T-cell (primary cell): Measurements from ENCODE around the gene ANAPC2. TPM values are rescaled to one million over a fixed set of nuclear protein-coding genes. Genes with fewer than 3 reads are reported as not detected.
A peak's percentile ranks its signal among the peaks of the same experiment; 100 is the strongest.

Experiments
- ATAC-seq, 4 experiments: fragments of 200-7000 bp in 3 of 4; fragments of 150-1000 bp in 1 of 4; cut with Tn5 transposase; replicated peaks in 1 of 4; 1 replicate in 3 of 4; 2 replicates in 1 of 4; pipeline ENCODE4 v1.10.0; 2021; ENCODE audit warnings: moderate library complexity in 3 of 4, mild to moderate bottlenecking in 2 of 4, moderate number of reproducible peaks in 1 of 4
- CTCF ChIA-PET, 2 donors: fragments of 300-600 bp; sonication (Branson Sonifier 250); formaldehyde crosslinking; loops; one replicate each; lab custom pipeline; 2022; ENCODE audit warnings: antibody characterized with exemption in 2 of 2; lab: Charles Lee
- POLR2A ChIA-PET, 2 donors: fragments of 300-600 bp; sonication (Branson Sonifier 250); formaldehyde crosslinking; loops; one replicate each; lab custom pipeline; 2022; ENCODE audit warnings: antibody characterized with exemption in 2 of 2; lab: Charles Lee
- DNase-seq, 35 experiments: peaks; one replicate each; pipeline versions ENCODE4 v3.0.0 to v3.0.0-alpha.2; 2013 to 2023
- H3K27ac ChIP-seq: one replicate; pipeline ENCODE4 v1.5.1; 2013; ENCODE audit warnings: low read length
- H3K27me3 ChIP-seq, 2 experiments: replicated peaks in 1 of 2; 1 replicate in 1 of 2; 2 replicates in 1 of 2; pipeline versions ENCODE4 v1.6.1 to v1.7.0; 2013; ENCODE audit warnings: low read length in 1 of 2, mixed read lengths in 1 of 2; ENCODE audit not compliant: control insufficient read depth in 2 of 2, insufficient read depth in 2 of 2; ENCODE audit errors: extremely low read depth in 1 of 2
- H3K36me3 ChIP-seq, 2 donors: 1 replicate in 1 of 2; 2 replicates in 1 of 2; pipeline versions ENCODE4 v1.6.1 to v1.7.0; 2013; ENCODE audit warnings: low read length in 1 of 2; ENCODE audit not compliant: control insufficient read depth in 2 of 2, insufficient read depth in 1 of 2; ENCODE audit errors: extremely low read depth in 1 of 2
- H3K4me1 ChIP-seq, 2 experiments: 1 replicate in 1 of 2; 2 replicates in 1 of 2; pipeline versions ENCODE4 v1.6.1 to v1.7.0; 2013; ENCODE audit warnings: low read length in 2 of 2, mixed read lengths in 1 of 2; ENCODE audit not compliant: insufficient read depth in 2 of 2, control insufficient read depth in 1 of 2; ENCODE audit errors: extremely low read depth in 1 of 2
- H3K4me3 ChIP-seq, 2 donors: 1 replicate in 1 of 2; 2 replicates in 1 of 2; pipeline versions ENCODE4 v1.5.1 to v1.7.0; 2013; ENCODE audit warnings: mild to moderate bottlenecking in 2 of 2, low read length in 1 of 2, moderate library complexity in 1 of 2; ENCODE audit not compliant: control insufficient read depth in 1 of 2; ENCODE audit errors: extremely low read depth in 1 of 2
- H3K9me3 ChIP-seq: 2 replicates; pipeline ENCODE4 v1.7.0; 2013
- H3K27ac Mint-ChIP-seq, 2 donors: one replicate each; pipeline ENCODE4 v1.8.0; 2020 to 2021; ENCODE audit warnings: mild to moderate bottlenecking in 2 of 2, mixed read lengths in 2 of 2
- H3K27me3 Mint-ChIP-seq, 2 donors: one replicate each; pipeline ENCODE4 v1.8.0; 2021 to 2022; ENCODE audit warnings: mixed read lengths in 2 of 2
- H3K36me3 Mint-ChIP-seq: one replicate; pipeline ENCODE4 v1.8.0; 2021; ENCODE audit warnings: mixed read lengths
- H3K4me1 Mint-ChIP-seq, 3 donors: one replicate each; pipeline ENCODE4 v1.8.0; 2020 to 2022; ENCODE audit warnings: mixed read lengths in 3 of 3, mild to moderate bottlenecking in 1 of 3
- H3K4me3 Mint-ChIP-seq, 3 donors: one replicate each; pipeline ENCODE4 v1.8.0; 2020 to 2022; ENCODE audit warnings: mild to moderate bottlenecking in 3 of 3, mixed read lengths in 3 of 3, moderate library complexity in 3 of 3
- H3K9me3 Mint-ChIP-seq, 3 donors: one replicate each; pipeline ENCODE4 v1.8.0; 2020 to 2022; ENCODE audit warnings: mixed read lengths in 3 of 3
- WGBS: methylation state at CpG from one replicate; pipeline ENCODE4 v1.1.5; 2013; ENCODE audit warnings: missing lambda C conversion rate; ENCODE audit not compliant: insufficient coverage; 5-methylcytosine and 5-hydroxymethylcytosine counted together
- total RNA-seq, 35 experiments: library from RNA in 6 of 35; stranded (reverse) in 6 of 35; fragments of 120-200 nt in 1 of 35; gene quantifications; one replicate each; pipeline versions ENCODE4 v1.2.1 to v1.2.4 and lab custom pipeline; 2013 to 2026

The ANAPC2 gene
- total RNA-seq, 5 donors from 2014 or later (not counting 1 experiment from before 2014, with no cell fraction given) = 133 to 142 (median 141) TPM

DNA sequence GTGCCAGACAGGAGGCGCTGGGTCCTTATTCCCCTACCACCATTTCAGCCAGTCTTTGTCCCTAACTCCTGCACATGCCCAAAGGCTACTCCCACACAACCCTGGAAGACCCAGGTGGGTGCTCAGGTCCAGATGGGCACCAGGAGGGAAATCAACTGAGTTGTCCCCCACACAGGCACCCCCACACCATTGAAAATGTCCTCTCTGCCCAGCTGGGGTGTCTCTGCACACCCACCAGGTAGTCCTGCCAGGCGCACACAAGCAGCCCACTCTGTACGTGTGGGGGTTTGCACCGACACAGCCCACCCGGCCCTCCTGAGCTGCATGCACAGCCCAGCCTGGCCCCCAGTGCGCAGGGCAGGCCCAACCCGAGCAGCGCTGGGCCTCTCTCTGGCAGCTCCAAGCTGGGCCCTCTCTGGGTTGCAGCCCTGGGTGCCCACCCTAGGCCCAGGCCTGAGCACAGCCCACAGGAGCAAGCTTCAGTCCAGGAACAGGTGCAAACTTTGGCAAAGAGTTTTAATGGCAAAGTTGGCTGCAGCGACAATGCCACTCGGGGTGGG is 31.5 kb upstream of the ANAPC2 start:
- Mint-ChIP-seq H3K36me3 (no peaks in the 10 kb centered on the region), H3K27me3 (no peaks in the 10 kb centered on the region), H3K4me3 (peak overlapping the region in 2 of 3 donors; percentile 21 to 55), H3K9me3 (no peaks in the 10 kb centered on the region), H3K4me1 (peaks cover 0 to 5% (median 4%) of the 10 kb centered on the region in 3 donors), H3K27ac (no peak overlapping the region)
- CTCF ChIA-PET = no interaction called here
- no peak for ATAC-seq
- peaks cover 0 to 11% of the 10 kb centered on the region in 2 experiments for H3K27me3 ChIP-seq
- POLR2A ChIA-PET = no interaction called here
- H3K4me1 ChIP-seq = peaks cover 2 to 28% of the 10 kb centered on the region in 2 experiments
- H3K36me3 ChIP-seq = peaks cover 0 to 2% of the 10 kb centered on the region in 2 donors
- H3K27ac ChIP-seq = no peak overlapping the region
- H3K9me3 ChIP-seq = no peaks in the 10 kb centered on the region
- no peak overlapping the region for H3K4me3 ChIP-seq
- 91% methylated on average over 10 of the region's 10 CpGs for WGBS
- no peak for DNase-seq

DNA sequence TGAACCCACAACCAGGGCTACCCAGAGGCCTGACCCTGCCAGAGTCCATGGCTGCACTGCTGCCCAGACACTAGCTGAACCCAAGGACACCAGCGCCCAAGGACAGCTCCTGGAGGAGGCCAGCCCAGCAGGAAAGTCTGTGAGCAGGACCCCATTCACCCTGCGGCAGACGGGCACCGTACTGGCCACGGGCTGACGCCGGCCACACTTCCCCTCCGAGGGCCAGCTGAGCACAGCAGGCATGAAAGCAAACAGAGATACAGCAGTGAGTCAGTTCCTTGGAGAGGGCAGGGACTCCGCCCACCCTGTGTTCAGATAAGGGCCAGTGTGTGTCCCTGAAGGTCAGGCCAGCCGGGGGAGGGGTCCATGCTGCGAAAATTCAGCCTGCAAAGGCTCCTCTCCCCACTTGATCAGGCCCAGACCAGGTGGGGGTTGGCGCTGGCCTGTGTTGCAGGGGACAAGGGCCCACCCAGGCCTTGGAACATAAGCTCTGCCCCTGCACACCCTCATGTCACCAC is 30.5 kb upstream of the ANAPC2 start:
- 95% methylated on average over 10 of the region's 12 CpGs for WGBS
- Mint-ChIP-seq H3K36me3 (no peaks in the 10 kb centered on the region), H3K4me3 (no peak overlapping the region), H3K27me3 (no peaks in the 10 kb centered on the region), H3K4me1 (peaks cover 0 to 3% (median 3%) of the 10 kb centered on the region in 3 donors), H3K27ac (no peak overlapping the region), H3K9me3 (no peaks in the 10 kb centered on the region)
- Histone ChIP-seq H3K4me3 (no peak overlapping the region), H3K4me1 (peaks cover 2 to 20% of the 10 kb centered on the region in 2 experiments), H3K27ac (no peak overlapping the region), H3K27me3 (peaks cover 0 to 11% of the 10 kb centered on the region in 2 experiments), H3K9me3 (no peaks in the 10 kb centered on the region), H3K36me3 (peaks cover 0 to 2% of the 10 kb centered on the region in 2 donors)
- DNase-seq = no peak
- no peak for ATAC-seq
- CTCF ChIA-PET = interaction anchor here (0.7 kb wide), 2 partner anchors 128 to 353 kb away, joined by 5 to 14 read pairs; partner anchors contain the start of gene EDF1 (in 1 of the 2)
- POLR2A ChIA-PET = interaction anchor here in 1 of 2 donors (0.6 kb wide), 1 partner anchor 18 kb away, joined by 5 read pairs; the partner anchor contains the start of gene TPRN

- no peaks in the 10 kb centered on the region for H3K9me3 Mint-ChIP-seq
- POLR2A ChIA-PET = no interaction called here
Measured at GRCh38 chr9:137218212-137218753, 29.9 kb upstream of the ANAPC2 start.

GRCh38 chr9:137217276-137218211 is 29.2 kb upstream of the ANAPC2 start:
- H3K36me3 ChIP-seq = peaks cover 0 to 2% of the 10 kb centered on the region in 2 donors
- DNase-seq (no peak), ATAC-seq (no peak)
- ChIA-PET POLR2A (no interaction called here), CTCF (no interaction called here)
- H3K27me3 Mint-ChIP-seq = no peaks in the 10 kb centered on the region
- peaks cover 0 to 11% of the 10 kb centered on the region in 2 experiments for H3K27me3 ChIP-seq
- no peak overlapping the region for H3K27ac ChIP-seq
- 86% methylated on average over 32 of the region's 36 CpGs for WGBS
- H3K4me3 Mint-ChIP-seq = peak overlapping the region in 1 of 3 donors; percentile 9
- H3K36me3 Mint-ChIP-seq = no peaks in the 10 kb centered on the region
- no peak overlapping the region for H3K27ac Mint-ChIP-seq
- H3K9me3 ChIP-seq = no peaks in the 10 kb centered on the region
- H3K9me3 Mint-ChIP-seq = no peaks in the 10 kb centered on the region
- H3K4me1 Mint-ChIP-seq = no peaks in the 10 kb centered on the region
- peaks cover 0 to 8% of the 10 kb centered on the region in 2 experiments for H3K4me1 ChIP-seq
- no peak overlapping the region for H3K4me3 ChIP-seq

More at GRCh38 chr9:137218212-137218753, 29.9 kb upstream of the ANAPC2 start:
- H3K27me3 ChIP-seq = peaks cover 0 to 11% of the 10 kb centered on the region in 2 experiments
- H3K4me1 ChIP-seq = peaks cover 2 to 15% of the 10 kb centered on the region in 2 experiments
- Mint-ChIP-seq H3K36me3 (no peaks in the 10 kb centered on the region), H3K4me1 (peaks cover 0 to 3% (median 3%) of the 10 kb centered on the region in 3 donors), H3K27me3 (no peaks in the 10 kb centered on the region), H3K27ac (no peak overlapping the region), H3K4me3 (no peak overlapping the region)
- WGBS = 93% methylated on average over 28 of the region's 30 CpGs
- no peak overlapping the region for H3K4me3 ChIP-seq
- CTCF ChIA-PET = no interaction called here
- no peak for ATAC-seq
- H3K9me3 ChIP-seq = no peaks in the 10 kb centered on the region
- peaks cover 0 to 2% of the 10 kb centered on the region in 2 donors for H3K36me3 ChIP-seq
- H3K27ac ChIP-seq = no peak overlapping the region
- no peak for DNase-seq

DNA sequence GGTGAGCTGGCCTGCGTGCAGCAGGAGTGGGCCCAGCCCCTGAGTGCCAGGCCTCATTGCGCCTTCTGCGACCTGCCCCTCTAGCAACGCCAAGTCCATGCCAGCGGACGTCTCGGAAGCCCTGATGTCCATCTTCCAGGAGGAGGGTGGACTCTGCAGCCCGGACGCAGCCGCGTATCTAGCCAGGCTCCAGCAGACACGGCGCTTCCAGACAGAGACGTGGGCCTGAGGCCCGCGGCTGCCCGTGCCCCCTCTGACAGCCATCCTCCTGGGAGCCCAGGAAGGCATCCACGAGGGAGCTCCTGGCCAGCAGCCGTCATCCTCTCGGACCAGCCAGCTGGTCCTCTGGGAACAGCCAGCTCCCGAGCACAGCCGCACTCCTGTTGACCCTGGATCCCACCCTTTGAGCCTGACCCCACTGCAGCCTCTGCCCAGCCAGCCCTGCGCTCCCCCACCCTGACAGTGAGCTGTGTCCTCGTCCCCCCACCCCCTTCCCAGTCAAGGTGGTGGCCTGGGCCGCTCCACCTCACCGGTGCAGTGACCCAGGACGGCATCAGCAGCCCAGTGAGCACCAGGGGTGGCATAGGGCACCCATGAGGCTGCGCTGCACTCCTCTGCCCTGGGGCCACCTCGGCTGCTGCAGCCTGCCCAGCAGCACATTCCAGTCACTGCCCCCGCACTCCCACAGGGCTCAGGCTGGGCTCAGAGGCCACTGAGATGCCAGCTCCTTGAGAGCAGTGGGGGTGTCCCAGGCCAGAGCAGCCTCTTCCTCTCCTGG is 28.0 kb upstream of the ANAPC2 start:
- H3K27ac Mint-ChIP-seq = no peak overlapping the region
- ATAC-seq = no peak
- no peaks in the 10 kb centered on the region for H3K27me3 Mint-ChIP-seq
- Histone ChIP-seq H3K27me3 (peaks cover 0 to 9% of the 10 kb centered on the region in 2 experiments), H3K4me3 (no peak overlapping the region), H3K4me1 (peaks cover 0 to under 1% of the 10 kb centered on the region in 2 experiments), H3K9me3 (no peaks in the 10 kb centered on the region), H3K36me3 (peaks cover 0 to 2% of the 10 kb centered on the region in 2 donors), H3K27ac (no peak overlapping the region)
- H3K9me3 Mint-ChIP-seq = no peaks in the 10 kb centered on the region
- ChIA-PET CTCF (interaction anchor here in 1 of 2 donors (0.5 kb wide), 1 partner anchor 8 kb away, joined by 6 read pairs; no protein-coding TSS in a partner anchor), POLR2A (no interaction called here)
- H3K4me1 Mint-ChIP-seq = no peaks in the 10 kb centered on the region
- H3K4me3 Mint-ChIP-seq = no peak overlapping the region
- DNase-seq = no peak
- no peaks in the 10 kb centered on the region for H3K36me3 Mint-ChIP-seq
- WGBS = 98% methylated on average over 28 of the region's 30 CpGs
